HG02610 (cell line): ENCODE results near the gene TMEM106C.

Experiments used
- ATAC-seq: cut with Tn5 transposase; IDR thresholded peaks from one replicate; pipeline ENCODE4 v1.9.1; 2021; ENCODE audit warnings: mild to moderate bottlenecking, moderate library complexity; ENCODE audit not compliant: unreplicated experiment

The TMEM106C gene

GRCh38 chr12:47992776-47993175, 29.4 kb downstream of the TMEM106C start:
- no peak for ATAC-seq

GRCh38 chr12:47993491-47993890, 30.1 kb downstream of the TMEM106C start:
- no peak for ATAC-seq

- no peak for ATAC-seq
Measured at GRCh38 chr12:47995981-47996401, 32.6 kb downstream of the TMEM106C start.

- ATAC-seq, result no peak
Measured at GRCh38 chr12:47997321-47997720, 33.9 kb downstream of the TMEM106C start.

- no peak for ATAC-seq
Measured at GRCh38 chr12:47999816-48000215, 36.4 kb downstream of the TMEM106C start.

GRCh38 chr12:48000878-48001504, 37.6 kb downstream of the TMEM106C start:
- ATAC-seq, result no peak

GRCh38 chr12:48001505-48002413, 38.4 kb downstream of the TMEM106C start:
- ATAC-seq, result no peak

GRCh38 chr12:48002414-48002730, 39.0 kb downstream of the TMEM106C start:
- no peak for ATAC-seq

- no peak for ATAC-seq
Measured at GRCh38 chr12:48002773-48003218, 39.4 kb downstream of the TMEM106C start.

GRCh38 chr12:48003226-48004052, 40.0 kb downstream of the TMEM106C start:
- ATAC-seq, result no peak

- ATAC-seq, result no peak
Measured at GRCh38 chr12:48004053-48004941, 40.9 kb downstream of the TMEM106C start, which contains the start of gene COL2A1. COL2A1 (minus strand) TSS chr12:48004476; CDS start chr12:48004321, 155 bp downstream.

- no peak for ATAC-seq
Measured at GRCh38 chr12:48005001-48005749, 41.8 kb downstream of the TMEM106C start.

GRCh38 chr12:48005750-48006021, 42.3 kb downstream of the TMEM106C start:
- no peak for ATAC-seq

GRCh38 chr12:48007206-48007605, 43.8 kb downstream of the TMEM106C start:
- ATAC-seq, result no peak

GRCh38 chr12:48008349-48008748, 45.0 kb downstream of the TMEM106C start:
- no peak for ATAC-seq

- ATAC-seq, result no peak
Measured at GRCh38 chr12:48008950-48009349, 45.6 kb downstream of the TMEM106C start.

GRCh38 chr12:48009471-48009870, 46.1 kb downstream of the TMEM106C start:
- ATAC-seq, result no peak

- ATAC-seq, result no peak
Measured at GRCh38 chr12:48010366-48010970, 47.1 kb downstream of the TMEM106C start.

GRCh38 chr12:48012070-48012469, 48.7 kb downstream of the TMEM106C start:
- no peak for ATAC-seq
